SW480 (cell line): ENCODE measurements around the gene KRT75.
"Not testable (repeated sequence)": the region's sequence is repeated elsewhere in the genome, so short reads cannot be mapped to it uniquely, and the experiment has no call there.

Experiments
- DNase-seq: peaks from one replicate; pipeline ENCODE4 v3.0.0-alpha.2; 2016; ENCODE audit warnings: low spot score

Gene KRT75

GRCh38 chr12:52415870-52416750 lies 18.1 kb downstream of the KRT75 start:
- DNase-seq: no peak

- no peak for DNase-seq
These were observed 19.2 kb downstream of the KRT75 start for GRCh38 chr12:52414936-52415335.

- DNase-seq: no peak
These were observed 20.3 kb downstream of the KRT75 start for GRCh38 chr12:52413782-52414345.

- DNase-seq: no peak
These were observed 21.0 kb downstream of the KRT75 start for GRCh38 chr12:52413202-52413601.

GRCh38 chr12:52411815-52412214 lies 22.4 kb downstream of the KRT75 start:
- no peak for DNase-seq

- DNase-seq: not testable (repeated sequence)
These were observed 23.5 kb downstream of the KRT75 start for GRCh38 chr12:52410589-52411248.

GRCh38 chr12:52407918-52408317 lies 26.3 kb downstream of the KRT75 start:
- DNase-seq: no peak

- no peak for DNase-seq
These were observed 28.2 kb downstream of the KRT75 start, which contains the start of gene KRT82 for GRCh38 chr12:52405922-52406385. Gene KRT82, minus strand, starts transcription at chr12:52406335. Its CDS starts 58 bp downstream, at chr12:52406277.

- DNase-seq: no peak
These were observed 29.2 kb downstream of the KRT75 start for GRCh38 chr12:52404951-52405350.

- no peak for DNase-seq
These were observed 30.6 kb downstream of the KRT75 start for GRCh38 chr12:52403561-52403960.

GRCh38 chr12:52402873-52403540 lies 31.2 kb downstream of the KRT75 start:
- no peak for DNase-seq

- DNase-seq: no peak
These were observed 31.8 kb downstream of the KRT75 start for GRCh38 chr12:52402377-52402776.

- no peak for DNase-seq
These were observed 32.2 kb downstream of the KRT75 start for GRCh38 chr12:52401926-52402325.

GRCh38 chr12:52401526-52401925 lies 32.6 kb downstream of the KRT75 start:
- no peak for DNase-seq

- no peak for DNase-seq
These were observed 33.3 kb downstream of the KRT75 start for GRCh38 chr12:52400906-52401305.

- DNase-seq: no peak
These were observed 34.4 kb downstream of the KRT75 start for GRCh38 chr12:52399756-52400155.

- no peak for DNase-seq
These were observed 36.0 kb downstream of the KRT75 start for GRCh38 chr12:52398176-52398575.

- no peak for DNase-seq
These were observed 37.5 kb downstream of the KRT75 start for GRCh38 chr12:52396656-52397055.

- peak; percentile 81 for DNase-seq
These were observed 38.3 kb downstream of the KRT75 start for GRCh38 chr12:52395761-52396434.

- no peak for DNase-seq
These were observed 39.2 kb downstream of the KRT75 start for GRCh38 chr12:52394836-52395405.

- no peak for DNase-seq
These were observed 41.6 kb downstream of the KRT75 start for GRCh38 chr12:52392465-52393007.
